ENCODE results near the gene SLC8A2.

The SLC8A2 gene

GRCh38 chr19:47479701-47480503, 8.2 kb upstream of the SLC8A2 start:
- Histone ChIP-seq H3K4me1 (ENCODE audit: control insufficient read depth in 5 of 5, insufficient read depth in 5 of 5, low read length in 5 of 5) (peaks cover 2 to 18% (median 16%) of the 10 kb centered on the region in 5 donors), H3K36me3 (ENCODE audit: control insufficient read depth in 5 of 5, insufficient read depth in 5 of 5, low read length in 5 of 5) (peaks cover 0 to 7% (median 4%) of the 10 kb centered on the region in 5 donors), H3K27me3 (ENCODE audit: control insufficient read depth in 5 of 5, insufficient read depth in 4 of 5, low read length in 5 of 5) (no peaks in the 10 kb centered on the region), H3K4me3 (ENCODE audit: low read depth in 1 of 5, low read length in 5 of 5) (no peak overlapping the region), H3K27ac (ENCODE audit: low read depth, low read length) (no peak overlapping the region), H3K9ac (ENCODE audit: low read length in 5 of 5) (no peak overlapping the region), H3K9me3 (ENCODE audit: control insufficient read depth in 5 of 5, low read length in 5 of 5) (no peaks in the 10 kb centered on the region)

- Histone ChIP-seq H3K27me3 (ENCODE audit: control insufficient read depth in 5 of 5, insufficient read depth in 4 of 5, low read length in 5 of 5) (peaks cover 8 to 19% (median 13%) of the 10 kb centered on the region in 5 donors), H3K4me3 (ENCODE audit: low read depth in 1 of 5, low read length in 5 of 5) (no peak overlapping the region), H3K27ac (ENCODE audit: low read depth, low read length) (no peak overlapping the region), H3K4me1 (ENCODE audit: control insufficient read depth in 5 of 5, insufficient read depth in 5 of 5, low read length in 5 of 5) (peaks cover 0 to 8% (median 3%) of the 10 kb centered on the region in 5 donors), H3K9ac (ENCODE audit: low read length in 5 of 5) (no peak overlapping the region), H3K36me3 (ENCODE audit: control insufficient read depth in 5 of 5, insufficient read depth in 5 of 5, low read length in 5 of 5) (peaks cover 0 to 8% (median 5%) of the 10 kb centered on the region in 5 donors), H3K9me3 (ENCODE audit: control insufficient read depth in 5 of 5, low read length in 5 of 5) (no peaks in the 10 kb centered on the region)
Measured at GRCh38 chr19:47476438-47476972, 4.8 kb upstream of the SLC8A2 start.

GRCh38 chr19:47475465-47475864, 3.8 kb upstream of the SLC8A2 start:
- no peak overlapping the region for H3K4me3 ChIP-seq (ENCODE audit: low read depth in 1 of 5, low read length in 5 of 5)
- H3K27me3 ChIP-seq (ENCODE audit: control insufficient read depth in 5 of 5, insufficient read depth in 4 of 5, low read length in 5 of 5) = peaks cover 16 to 29% (median 21%) of the 10 kb centered on the region in 5 donors
- H3K27ac ChIP-seq (ENCODE audit: low read depth, low read length) = no peak overlapping the region
- peaks cover 0 to 8% (median 3%) of the 10 kb centered on the region in 5 donors for H3K4me1 ChIP-seq (ENCODE audit: control insufficient read depth in 5 of 5, insufficient read depth in 5 of 5, low read length in 5 of 5)
- H3K36me3 ChIP-seq (ENCODE audit: control insufficient read depth in 5 of 5, insufficient read depth in 5 of 5, low read length in 5 of 5) = peaks cover 0 to 8% (median 5%) of the 10 kb centered on the region in 5 donors
- H3K9me3 ChIP-seq (ENCODE audit: control insufficient read depth in 5 of 5, low read length in 5 of 5) = no peaks in the 10 kb centered on the region
- no peak overlapping the region for H3K9ac ChIP-seq (ENCODE audit: low read length in 5 of 5)

- peaks cover 0 to 5% (median 3%) of the 10 kb centered on the region in 5 donors for H3K4me1 ChIP-seq (ENCODE audit: control insufficient read depth in 5 of 5, insufficient read depth in 5 of 5, low read length in 5 of 5)
- no peaks in the 10 kb centered on the region for H3K9me3 ChIP-seq (ENCODE audit: control insufficient read depth in 5 of 5, low read length in 5 of 5)
- H3K27ac ChIP-seq (ENCODE audit: low read depth, low read length) = no peak overlapping the region
- H3K36me3 ChIP-seq (ENCODE audit: control insufficient read depth in 5 of 5, insufficient read depth in 5 of 5, low read length in 5 of 5) = peaks cover 0 to 8% (median 5%) of the 10 kb centered on the region in 5 donors
- H3K27me3 ChIP-seq (ENCODE audit: control insufficient read depth in 5 of 5, insufficient read depth in 4 of 5, low read length in 5 of 5) = peaks cover 34 to 50% (median 37%) of the 10 kb centered on the region in 5 donors
- no peak overlapping the region for H3K9ac ChIP-seq (ENCODE audit: low read length in 5 of 5)
- H3K4me3 ChIP-seq (ENCODE audit: low read depth in 1 of 5, low read length in 5 of 5) = no peak overlapping the region
Measured at GRCh38 chr19:47473336-47473735, 1.6 kb upstream of the SLC8A2 start.

- H3K4me1 ChIP-seq (ENCODE audit: control insufficient read depth in 5 of 5, insufficient read depth in 5 of 5, low read length in 5 of 5) = peaks cover 0 to 5% (median 3%) of the 10 kb centered on the region in 5 donors
- no peak overlapping the region for H3K27ac ChIP-seq (ENCODE audit: low read depth, low read length)
- H3K9me3 ChIP-seq (ENCODE audit: control insufficient read depth in 5 of 5, low read length in 5 of 5) = no peaks in the 10 kb centered on the region
- H3K36me3 ChIP-seq (ENCODE audit: control insufficient read depth in 5 of 5, insufficient read depth in 5 of 5, low read length in 5 of 5) = peaks cover 0 to 8% (median 5%) of the 10 kb centered on the region in 5 donors
- H3K9ac ChIP-seq (ENCODE audit: low read length in 5 of 5) = no peak overlapping the region
- peaks cover 42 to 62% (median 45%) of the 10 kb centered on the region in 5 donors for H3K27me3 ChIP-seq (ENCODE audit: control insufficient read depth in 5 of 5, insufficient read depth in 4 of 5, low read length in 5 of 5)
- H3K4me3 ChIP-seq (ENCODE audit: low read depth in 1 of 5, low read length in 5 of 5) = no peak overlapping the region
Measured at GRCh38 chr19:47471381-47471732, 336 bp downstream of the SLC8A2 start.

- Histone ChIP-seq H3K36me3 (ENCODE audit: control insufficient read depth in 5 of 5, insufficient read depth in 5 of 5, low read length in 5 of 5) (peaks cover 0 to 8% (median 3%) of the 10 kb centered on the region in 5 donors), H3K4me1 (ENCODE audit: control insufficient read depth in 5 of 5, insufficient read depth in 5 of 5, low read length in 5 of 5) (peaks cover 0 to 5% (median 3%) of the 10 kb centered on the region in 5 donors), H3K9me3 (ENCODE audit: control insufficient read depth in 5 of 5, low read length in 5 of 5) (no peaks in the 10 kb centered on the region), H3K27me3 (ENCODE audit: control insufficient read depth in 5 of 5, insufficient read depth in 4 of 5, low read length in 5 of 5) (peaks cover 44 to 66% (median 50%) of the 10 kb centered on the region in 5 donors), H3K27ac (ENCODE audit: low read depth, low read length) (no peak overlapping the region), H3K9ac (ENCODE audit: low read length in 5 of 5) (no peak overlapping the region), H3K4me3 (ENCODE audit: low read depth in 1 of 5, low read length in 5 of 5) (no peak overlapping the region)
Measured at GRCh38 chr19:47470447-47471195, 1.1 kb downstream of the SLC8A2 start.

GRCh38 chr19:47469719-47470118, 2.0 kb downstream of the SLC8A2 start:
- H3K36me3 ChIP-seq (ENCODE audit: control insufficient read depth in 5 of 5, insufficient read depth in 5 of 5, low read length in 5 of 5) = peaks cover 0 to under 1% (median 0%) of the 10 kb centered on the region in 5 donors

GRCh38 chr19:47469363-47469700, 2.4 kb downstream of the SLC8A2 start:
- Histone ChIP-seq H3K36me3 (ENCODE audit: control insufficient read depth in 5 of 5, insufficient read depth in 5 of 5, low read length in 5 of 5) (no peaks in the 10 kb centered on the region), H3K9me3 (ENCODE audit: control insufficient read depth in 5 of 5, low read length in 5 of 5) (no peaks in the 10 kb centered on the region), H3K27me3 (ENCODE audit: control insufficient read depth in 5 of 5, insufficient read depth in 4 of 5, low read length in 5 of 5) (peaks cover 48 to 73% (median 53%) of the 10 kb centered on the region in 5 donors), H3K4me3 (ENCODE audit: low read depth in 1 of 5, low read length in 5 of 5) (no peak overlapping the region), H3K9ac (ENCODE audit: low read length in 5 of 5) (no peak overlapping the region), H3K4me1 (ENCODE audit: control insufficient read depth in 5 of 5, insufficient read depth in 5 of 5, low read length in 5 of 5) (peaks cover 0 to 5% (median 3%) of the 10 kb centered on the region in 5 donors), H3K27ac (ENCODE audit: low read depth, low read length) (no peak overlapping the region)

More at GRCh38 chr19:47469719-47470118, 2.0 kb downstream of the SLC8A2 start:
- Histone ChIP-seq H3K9me3 (ENCODE audit: control insufficient read depth in 5 of 5, low read length in 5 of 5) (no peaks in the 10 kb centered on the region), H3K4me3 (ENCODE audit: low read depth in 1 of 5, low read length in 5 of 5) (no peak overlapping the region), H3K27me3 (ENCODE audit: control insufficient read depth in 5 of 5, insufficient read depth in 4 of 5, low read length in 5 of 5) (peaks cover 48 to 73% (median 53%) of the 10 kb centered on the region in 5 donors), H3K27ac (ENCODE audit: low read depth, low read length) (no peak overlapping the region), H3K4me1 (ENCODE audit: control insufficient read depth in 5 of 5, insufficient read depth in 5 of 5, low read length in 5 of 5) (peaks cover 0 to 5% (median 3%) of the 10 kb centered on the region in 5 donors), H3K9ac (ENCODE audit: low read length in 5 of 5) (no peak overlapping the region)

GRCh38 chr19:47467914-47468313, 3.8 kb downstream of the SLC8A2 start:
- Histone ChIP-seq H3K4me3 (ENCODE audit: low read depth in 1 of 5, low read length in 5 of 5) (no peak overlapping the region), H3K27me3 (ENCODE audit: control insufficient read depth in 5 of 5, insufficient read depth in 4 of 5, low read length in 5 of 5) (peaks cover 42 to 66% (median 47%) of the 10 kb centered on the region in 5 donors), H3K9me3 (ENCODE audit: control insufficient read depth in 5 of 5, low read length in 5 of 5) (no peaks in the 10 kb centered on the region), H3K27ac (ENCODE audit: low read depth, low read length) (no peak overlapping the region), H3K9ac (ENCODE audit: low read length in 5 of 5) (no peak overlapping the region), H3K4me1 (ENCODE audit: control insufficient read depth in 5 of 5, insufficient read depth in 5 of 5, low read length in 5 of 5) (peaks cover 0 to 5% (median 3%) of the 10 kb centered on the region in 5 donors), H3K36me3 (ENCODE audit: control insufficient read depth in 5 of 5, insufficient read depth in 5 of 5, low read length in 5 of 5) (no peaks in the 10 kb centered on the region)

All from subcutaneous abdominal adipose tissue (tissue), 5 donors.